GM21576 (cell line): Measurements from ENCODE around the gene SLC2A1.

Source experiments
- ATAC-seq: cut with Tn5 transposase; IDR thresholded peaks from one replicate; pipeline ENCODE4 v1.9.1; 2021; ENCODE audit warnings: mild to moderate bottlenecking, moderate library complexity; ENCODE audit not compliant: unreplicated experiment

Gene SLC2A1

GRCh38 chr1:42944246-42944928, 14.3 kb downstream of the SLC2A1 start:
- ATAC-seq: no peak

- ATAC-seq: no peak
These were observed 14.9 kb downstream of the SLC2A1 start for GRCh38 chr1:42943728-42944127.

- ATAC-seq: no peak
These were observed 15.5 kb downstream of the SLC2A1 start for GRCh38 chr1:42943166-42943565.

- ATAC-seq: no peak
These were observed 16.2 kb downstream of the SLC2A1 start for GRCh38 chr1:42942444-42942843.

- no peak for ATAC-seq
These were observed 16.9 kb downstream of the SLC2A1 start for GRCh38 chr1:42941640-42942330.

GRCh38 chr1:42940851-42941639, 17.6 kb downstream of the SLC2A1 start:
- no peak for ATAC-seq

- ATAC-seq: no peak
These were observed 19.7 kb downstream of the SLC2A1 start for GRCh38 chr1:42938645-42939615.

GRCh38 chr1:42937836-42938644, 20.6 kb downstream of the SLC2A1 start:
- ATAC-seq: no peak

- no peak for ATAC-seq
These were observed 21.4 kb downstream of the SLC2A1 start for GRCh38 chr1:42937141-42937696.

- ATAC-seq: no peak
These were observed 22.2 kb downstream of the SLC2A1 start for GRCh38 chr1:42936309-42937078.

- ATAC-seq: no peak
These were observed 22.7 kb downstream of the SLC2A1 start for GRCh38 chr1:42935971-42936308.

- ATAC-seq: no peak
These were observed 23.3 kb downstream of the SLC2A1 start for GRCh38 chr1:42935313-42935895.

GRCh38 chr1:42934541-42935312, 23.9 kb downstream of the SLC2A1 start:
- ATAC-seq: no peak

GRCh38 chr1:42933610-42934491, 24.8 kb downstream of the SLC2A1 start:
- ATAC-seq: no peak

- ATAC-seq: no peak
These were observed 25.5 kb downstream of the SLC2A1 start for GRCh38 chr1:42933060-42933586.

GRCh38 chr1:42932442-42932941, 26.2 kb downstream of the SLC2A1 start:
- no peak for ATAC-seq
